SU-DHL-6 (cell line): Measurements from ENCODE around the gene GNB3.

ENCODE experiments used
- H2AFZ ChIP-seq: fragments of 200-600 bp; sonication (generic); 2 replicates; pipeline ENCODE4 v1.6.1; 2014; ENCODE audit warnings: low read depth, mild to moderate bottlenecking, moderate library complexity, mixed read lengths, antibody characterized with exemption, low read length; ENCODE audit not compliant: severe bottlenecking
- H3F3A ChIP-seq: fragments of 200-600 bp; shearing (Covaris generic); 2 replicates; pipeline ENCODE4 v1.6.0; 2016; ENCODE audit warnings: antibody characterized with exemption, mild to moderate bottlenecking; ENCODE audit not compliant: insufficient read depth
- H3K27ac ChIP-seq: fragments of 200-600 bp; sonication (generic); 2 replicates; pipeline ENCODE4 v1.5.1; 2016; ENCODE audit warnings: low read depth, mild to moderate bottlenecking, low read length, moderate library complexity, mixed read lengths
- H3K27me3 ChIP-seq: fragments of 200-600 bp; sonication (generic), shearing (Covaris generic); 2 replicates; pipeline ENCODE4 v1.6.0; 2014; ENCODE audit warnings: mild to moderate bottlenecking, low read length
- H3K36me3 ChIP-seq: fragments of 200-600 bp; sonication (generic); 2 replicates; pipeline ENCODE4 v1.6.1; 2014; ENCODE audit warnings: mild to moderate bottlenecking, low read length, mixed read lengths
- H3K4me2 ChIP-seq: fragments of 300-600, 200-600 bp; shearing (Covaris generic), sonication (generic); 2 replicates; pipeline ENCODE4 v1.6.0; 2014; ENCODE audit warnings: low read length, low read depth, mild to moderate bottlenecking; ENCODE audit not compliant: poor library complexity, severe bottlenecking
- H3K4me3 ChIP-seq: fragments of 200-600 bp; sonication (generic); 2 replicates; pipeline ENCODE4 v1.5.1; 2014; ENCODE audit warnings: antibody characterized with exemption, low read length, mild to moderate bottlenecking, mixed read lengths; ENCODE audit not compliant: insufficient read depth, poor library complexity, severe bottlenecking
- H3K79me2 ChIP-seq: fragments of 200-600 bp; sonication (generic); 2 replicates; pipeline ENCODE4 v1.6.1; 2014; ENCODE audit warnings: mild to moderate bottlenecking, low read length, moderate library complexity; ENCODE audit not compliant: insufficient read depth
- H3K9ac ChIP-seq: fragments of 200-600 bp; sonication (generic); 2 replicates; pipeline ENCODE4 v1.7.0; 2014; ENCODE audit warnings: mild to moderate bottlenecking, low read length
- H3K9me2 ChIP-seq: fragments of 200-600 bp; sonication (generic); replicated peaks from 2 replicates; pipeline ENCODE4 v1.6.1; 2014; ENCODE audit warnings: low read length; ENCODE audit not compliant: insufficient read depth
- H3K9me3 ChIP-seq: fragments of 200-600 bp; sonication (generic); 2 replicates; pipeline ENCODE4 v1.6.1; 2014; ENCODE audit warnings: low read length, mixed read lengths; ENCODE audit not compliant: insufficient read depth
- H4K20me1 ChIP-seq: fragments of 200-600 bp; sonication (generic); 2 replicates; pipeline ENCODE4 v1.6.1; 2014; ENCODE audit warnings: low read depth, mild to moderate bottlenecking, antibody characterized with exemption, low read length, moderate library complexity, mixed read lengths
- CTCF ChIP-seq: fragments of 200-600 bp; sonication (generic); IDR thresholded peaks from one replicate; pipeline ENCODE4 v1.5.1; 2017; ENCODE audit warnings: antibody characterized with exemption, mild to moderate bottlenecking, low read length, moderate library complexity; ENCODE audit not compliant: insufficient read depth, poor library complexity, severe bottlenecking
- EZH2phosphoT487 ChIP-seq: fragments of 200-600 bp; sonication (generic), shearing (Covaris generic); conservative IDR thresholded peaks from 2 replicates; pipeline ENCODE4 v1.6.1; 2018; ENCODE audit warnings: mild to moderate bottlenecking, antibody characterized with exemption, low read length, moderate library complexity, mixed read lengths

The GNB3 gene

GRCh38 chr12:6820166-6820565 is 20.6 kb upstream of the GNB3 start:
- no peak overlapping the region for H3K4me3 ChIP-seq
- H4K20me1 ChIP-seq = no peaks in the 10 kb centered on the region
- no peaks in the 10 kb centered on the region for H3F3A ChIP-seq
- no peak overlapping the region for H3K4me2 ChIP-seq
- no peak for TF ChIP-seq CTCF
- no peak for TF ChIP-seq EZH2phosphoT487
- H3K27me3 ChIP-seq = no peaks in the 10 kb centered on the region
- no peaks in the 10 kb centered on the region for H3K9me2 ChIP-seq
- no peak overlapping the region for H2AFZ ChIP-seq
- no peak overlapping the region for H3K27ac ChIP-seq
- H3K79me2 ChIP-seq = no peaks in the 10 kb centered on the region
- no peaks in the 10 kb centered on the region for H3K36me3 ChIP-seq
- no peaks in the 10 kb centered on the region for H3K9me3 ChIP-seq
- no peak overlapping the region for H3K9ac ChIP-seq

- H3K9me2 ChIP-seq = no peaks in the 10 kb centered on the region
- no peaks in the 10 kb centered on the region for H4K20me1 ChIP-seq
- H3K4me2 ChIP-seq = no peak within 1 kb of the TSS
- H3K4me3 ChIP-seq = no peak within 1 kb of the TSS
- no peaks in the 10 kb centered on the region for H3K27me3 ChIP-seq
- no peaks in the 10 kb centered on the region for H3K9me3 ChIP-seq
- H3F3A ChIP-seq = no peaks in the 10 kb centered on the region
- H2AFZ ChIP-seq = no peak within 1 kb of the TSS
- no peak within 1 kb of the TSS for H3K9ac ChIP-seq
- H3K36me3 ChIP-seq = no peaks in the 10 kb centered on the region
- no peak within 1 kb of the TSS for H3K27ac ChIP-seq
- TF ChIP-seq CTCF = no peak
- no peaks in the 10 kb centered on the region for H3K79me2 ChIP-seq
Observed at GRCh38 chr12:6821591-6822425, 18.9 kb upstream of the GNB3 start, which contains the start of gene GPR162. Gene GPR162, plus strand, starts transcription at chr12:6821821. Its CDS starts 2,078 bp downstream, at chr12:6823899.

GRCh38 chr12:6822426-6823135 is 18.1 kb upstream of the GNB3 start:
- Histone ChIP-seq H3K4me2 (no peak overlapping the region), H3K9ac (no peak overlapping the region), H3F3A (no peaks in the 10 kb centered on the region), H3K27me3 (no peaks in the 10 kb centered on the region), H4K20me1 (no peaks in the 10 kb centered on the region; the same call in 1 of the 2 replicates), H3K79me2 (no peaks in the 10 kb centered on the region), H3K9me2 (no peaks in the 10 kb centered on the region), H3K9me3 (no peaks in the 10 kb centered on the region), H3K4me3 (no peak overlapping the region), H3K36me3 (no peaks in the 10 kb centered on the region), H3K27ac (no peak overlapping the region), H2AFZ (no peak overlapping the region)
- no peak for TF ChIP-seq CTCF
- no peak for TF ChIP-seq EZH2phosphoT487
